Parathyroid adenoma (tissue), 2 donors: ENCODE results near the gene AUP1.
"Not testable (repeated sequence)": the region's sequence is repeated elsewhere in the genome, so short reads cannot be mapped to it uniquely, and the experiment has no call there.

ENCODE experiments used
- H2AFZ ChIP-seq: fragments of 300-600 bp; sonication (generic); one replicate; pipeline ENCODE4 v1.7.0; 2017; ENCODE audit warnings: antibody characterized with exemption, mild to moderate bottlenecking
- H3K27ac ChIP-seq: fragments of 300-600 bp; sonication (generic); one replicate; pipeline ENCODE4 v1.7.0; 2017
- H3K27me3 ChIP-seq: fragments of 300-600 bp; sonication (generic); one replicate; pipeline ENCODE4 v1.7.0; 2017; ENCODE audit warnings: low read length; ENCODE audit not compliant: control insufficient read depth, insufficient read depth
- H3K36me3 ChIP-seq: fragments of 300-600 bp; sonication (generic); one replicate; pipeline ENCODE4 v1.7.0; 2017; ENCODE audit warnings: low read length; ENCODE audit not compliant: control insufficient read depth, insufficient read depth
- H3K4me1 ChIP-seq: fragments of 300-600 bp; sonication (generic); one replicate; pipeline ENCODE4 v1.7.0; 2017; ENCODE audit warnings: control low read depth
- H3K4me2 ChIP-seq: fragments of 300-600 bp; sonication (generic); one replicate; pipeline ENCODE4 v1.7.0; 2017; ENCODE audit warnings: low read length
- H3K4me3 ChIP-seq: fragments of 300-600 bp; sonication (generic); one replicate; pipeline ENCODE4 v1.7.0; 2017; ENCODE audit warnings: low read depth, low read length
- H3K79me2 ChIP-seq: fragments of 300-600 bp; sonication (generic); one replicate; pipeline ENCODE4 v1.7.0; 2017; ENCODE audit warnings: control low read depth
- H3K9ac ChIP-seq: fragments of 300-600 bp; sonication (generic); one replicate; pipeline ENCODE4 v1.7.0; 2017; ENCODE audit warnings: mild to moderate bottlenecking
- H3K9me3 ChIP-seq: fragments of 300-600 bp; sonication (generic); one replicate; pipeline ENCODE4 v1.7.0; 2017; ENCODE audit warnings: low read length; ENCODE audit not compliant: control insufficient read depth
- CTCF ChIP-seq: fragments of 300-600 bp; sonication (generic); IDR thresholded peaks from one replicate; pipeline ENCODE4 v1.7.0; 2017; ENCODE audit warnings: antibody characterized with exemption, mild to moderate bottlenecking
- donor health status: primary hyperparathyroidism.

The AUP1 gene

GRCh38 chr2:74488643-74489481, 40.6 kb downstream of the AUP1 start:
- Histone ChIP-seq H3K4me1 (no peaks in the 10 kb centered on the region), H3K4me2 (no peak overlapping the region), H3K79me2 (peaks cover 8% of the 10 kb centered on the region), H3K4me3 (no peak overlapping the region), H2AFZ (no peak overlapping the region), H3K9me3 (no peaks in the 10 kb centered on the region), H3K36me3 (no peaks in the 10 kb centered on the region), H3K27me3 (no peaks in the 10 kb centered on the region), H3K27ac (no peak overlapping the region), H3K9ac (no peak overlapping the region)
- TF ChIP-seq CTCF = no peak

- no peak for TF ChIP-seq CTCF
- peaks cover 17% of the 10 kb centered on the region for H3K79me2 ChIP-seq
- H3K9me3 ChIP-seq = no peaks in the 10 kb centered on the region
- H3K27ac ChIP-seq = no peak overlapping the region
- H3K9ac ChIP-seq = no peak overlapping the region
- H3K4me3 ChIP-seq = no peak overlapping the region
- no peaks in the 10 kb centered on the region for H3K36me3 ChIP-seq
- H2AFZ ChIP-seq = no peak overlapping the region
- no peaks in the 10 kb centered on the region for H3K4me1 ChIP-seq
- no peaks in the 10 kb centered on the region for H3K27me3 ChIP-seq
- no peak overlapping the region for H3K4me2 ChIP-seq
These were observed 43.4 kb downstream of the AUP1 start for GRCh38 chr2:74486141-74486540.

GRCh38 chr2:74483675-74484164, 45.8 kb downstream of the AUP1 start:
- H2AFZ ChIP-seq = peak overlapping the region; percentile 79
- H3K4me2 ChIP-seq = peak overlapping the region; percentile 97
- peaks cover 20% of the 10 kb centered on the region for H3K79me2 ChIP-seq
- not testable (repeated sequence) for H3K27me3 ChIP-seq, H3K9ac ChIP-seq, H3K36me3 ChIP-seq, H3K4me1 ChIP-seq, H3K9me3 ChIP-seq, H3K27ac ChIP-seq
- H3K4me3 ChIP-seq = peak overlapping the region; percentile 94

- Histone ChIP-seq H3K4me3 (peak within 1 kb of the TSS; percentile 94), H3K36me3 (no peaks in the 10 kb centered on the region), H3K4me1 (no peaks in the 10 kb centered on the region), H3K27ac (peak within 1 kb of the TSS; percentile 83), H3K9ac (peak within 1 kb of the TSS; percentile 1), H3K9me3 (no peaks in the 10 kb centered on the region), H3K27me3 (no peaks in the 10 kb centered on the region), H3K79me2 (peaks cover 20% of the 10 kb centered on the region), H3K4me2 (peak within 1 kb of the TSS; percentile 97), H2AFZ (peak within 1 kb of the TSS; percentile 79)
- peak; percentile 93 for TF ChIP-seq CTCF
These were observed 46.5 kb downstream of the AUP1 start, which contains the start of the genes CCDC142 and TTC31 for GRCh38 chr2:74482801-74483674. Gene CCDC142, minus strand, starts transcription at chr2:74482998. Its CDS starts 161 bp downstream, at chr2:74482837. Gene TTC31, plus strand, starts transcription at chr2:74483081. Its CDS starts 15 bp downstream, at chr2:74483096.
